BJ (cell line): ENCODE measurements around the gene ALOX5. TPM values are rescaled to one million over a fixed set of nuclear protein-coding genes. Genes with fewer than 3 reads are reported as not detected.

Source experiments
- CTCF ChIA-PET: fragments of 350-600 bp; formaldehyde crosslinking; extraction: SDS; loops from one replicate; lab custom pipeline; 2021; ENCODE audit warnings: antibody characterized with exemption, inconsistent platforms; lab: Yijun Ruan, JAX
- POLR2A ChIA-PET: fragments of 300-600 bp; sonication (Branson Sonifier 250); formaldehyde crosslinking; extraction: SDS; loops from one replicate; lab custom pipeline; 2021; ENCODE audit warnings: antibody characterized with exemption; lab: Charles Lee
- DNase-seq: peaks from one replicate; pipeline ENCODE4 v3.0.0-alpha.2; 2011; ENCODE audit warnings: low read depth
- H3K27me3 ChIP-seq: 2 replicates; pipeline ENCODE4 v1.6.0; 2011; ENCODE audit warnings: low read length; ENCODE audit not compliant: control insufficient read depth, insufficient read depth
- H3K36me3 ChIP-seq: 2 replicates; pipeline ENCODE4 v1.5.1; 2011; ENCODE audit warnings: low read length; ENCODE audit not compliant: control insufficient read depth, insufficient read depth
- H3K4me3 ChIP-seq: 2 replicates; pipeline ENCODE4 v1.5.1; 2011; ENCODE audit warnings: low read depth, mild to moderate bottlenecking, control low read depth, low read length
- polyA plus RNA-seq: library from polyadenylated mRNA; depleted of rRNA; stranded (reverse); fragments of >200 nt; gene quantifications from 2 replicates; pipeline ENCODE4 v1.2.3, GENCODE V29; 2011
- TF ChIP-seq, protein P1 (sequence below): IDR thresholded peaks from 2 replicates; pipeline ENCODE4 v1.5.1; 2011; ENCODE audit warnings: low read depth, mild to moderate bottlenecking, control low read depth, inconsistent platforms, low read length, moderate library complexity; ENCODE audit not compliant: insufficient read depth

Gene ALOX5
- polyA plus RNA-seq, 1 experiment: not detected

DNA sequence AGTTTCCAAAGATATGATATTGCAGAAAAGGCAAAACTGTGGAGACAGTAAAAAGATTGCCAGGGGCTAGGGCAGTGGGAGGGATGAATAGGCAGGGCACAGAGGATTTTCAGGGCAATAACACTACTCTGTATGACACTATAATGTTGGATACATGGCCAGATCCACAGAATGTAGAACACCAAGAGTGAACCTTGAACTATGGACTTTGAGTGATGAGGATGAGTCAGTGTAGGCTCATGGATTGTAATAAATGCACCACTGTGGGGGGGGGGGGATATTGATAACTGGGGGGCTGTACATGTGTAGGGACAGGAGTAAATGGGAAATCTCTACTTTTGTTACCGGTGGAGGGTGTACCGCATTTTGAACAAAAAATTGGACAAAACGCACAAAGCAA is 77.4 kb downstream of the ALOX5 start:
- no peaks in the 10 kb centered on the region for H3K27me3 ChIP-seq
- TF ChIP-seq, protein P1, sequence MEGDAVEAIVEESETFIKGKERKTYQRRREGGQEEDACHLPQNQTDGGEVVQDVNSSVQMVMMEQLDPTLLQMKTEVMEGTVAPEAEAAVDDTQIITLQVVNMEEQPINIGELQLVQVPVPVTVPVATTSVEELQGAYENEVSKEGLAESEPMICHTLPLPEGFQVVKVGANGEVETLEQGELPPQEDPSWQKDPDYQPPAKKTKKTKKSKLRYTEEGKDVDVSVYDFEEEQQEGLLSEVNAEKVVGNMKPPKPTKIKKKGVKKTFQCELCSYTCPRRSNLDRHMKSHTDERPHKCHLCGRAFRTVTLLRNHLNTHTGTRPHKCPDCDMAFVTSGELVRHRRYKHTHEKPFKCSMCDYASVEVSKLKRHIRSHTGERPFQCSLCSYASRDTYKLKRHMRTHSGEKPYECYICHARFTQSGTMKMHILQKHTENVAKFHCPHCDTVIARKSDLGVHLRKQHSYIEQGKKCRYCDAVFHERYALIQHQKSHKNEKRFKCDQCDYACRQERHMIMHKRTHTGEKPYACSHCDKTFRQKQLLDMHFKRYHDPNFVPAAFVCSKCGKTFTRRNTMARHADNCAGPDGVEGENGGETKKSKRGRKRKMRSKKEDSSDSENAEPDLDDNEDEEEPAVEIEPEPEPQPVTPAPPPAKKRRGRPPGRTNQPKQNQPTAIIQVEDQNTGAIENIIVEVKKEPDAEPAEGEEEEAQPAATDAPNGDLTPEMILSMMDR: no peak
- POLR2A ChIA-PET: no interaction called here
- H3K4me3 ChIP-seq: no peak overlapping the region
- CTCF ChIA-PET: interaction anchor here (1.3 kb wide), 1 partner anchor 11 kb away, joined by 3 read pairs; no protein-coding TSS in a partner anchor
- DNase-seq: no peak
- H3K36me3 ChIP-seq: no peaks in the 10 kb centered on the region; the same call in 1 of the 2 replicates

DNA sequence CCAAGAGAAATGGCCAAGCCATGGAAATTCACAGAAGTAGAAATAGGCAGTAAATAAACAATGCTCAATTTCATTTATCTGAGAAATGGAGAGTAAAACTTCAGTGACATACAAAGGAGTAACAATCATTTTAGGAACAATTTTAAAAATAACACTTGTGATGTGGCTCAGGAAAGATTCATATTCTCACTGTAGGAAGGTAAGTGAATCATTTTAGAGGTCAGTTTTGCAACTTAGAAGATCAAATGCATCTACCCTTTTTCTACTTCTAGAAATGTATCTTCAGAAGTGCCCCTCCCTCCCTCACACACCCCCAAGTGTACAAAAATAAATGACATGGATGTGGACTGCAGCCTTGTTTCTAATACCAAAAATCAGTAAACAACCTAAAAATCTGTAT is 78.3 kb downstream of the ALOX5 start:
- ChIA-PET POLR2A (no interaction called here), CTCF (interaction anchor here (1.2 kb wide), 1 partner anchor 13 kb away, joined by 4 read pairs; no protein-coding TSS in a partner anchor)
- H3K4me3 ChIP-seq: no peak overlapping the region
- H3K36me3 ChIP-seq: no peaks in the 10 kb centered on the region; the same call in none of the 2 replicates
- no peak for DNase-seq
- TF ChIP-seq, protein P1: no peak
- no peaks in the 10 kb centered on the region for H3K27me3 ChIP-seq

DNA sequence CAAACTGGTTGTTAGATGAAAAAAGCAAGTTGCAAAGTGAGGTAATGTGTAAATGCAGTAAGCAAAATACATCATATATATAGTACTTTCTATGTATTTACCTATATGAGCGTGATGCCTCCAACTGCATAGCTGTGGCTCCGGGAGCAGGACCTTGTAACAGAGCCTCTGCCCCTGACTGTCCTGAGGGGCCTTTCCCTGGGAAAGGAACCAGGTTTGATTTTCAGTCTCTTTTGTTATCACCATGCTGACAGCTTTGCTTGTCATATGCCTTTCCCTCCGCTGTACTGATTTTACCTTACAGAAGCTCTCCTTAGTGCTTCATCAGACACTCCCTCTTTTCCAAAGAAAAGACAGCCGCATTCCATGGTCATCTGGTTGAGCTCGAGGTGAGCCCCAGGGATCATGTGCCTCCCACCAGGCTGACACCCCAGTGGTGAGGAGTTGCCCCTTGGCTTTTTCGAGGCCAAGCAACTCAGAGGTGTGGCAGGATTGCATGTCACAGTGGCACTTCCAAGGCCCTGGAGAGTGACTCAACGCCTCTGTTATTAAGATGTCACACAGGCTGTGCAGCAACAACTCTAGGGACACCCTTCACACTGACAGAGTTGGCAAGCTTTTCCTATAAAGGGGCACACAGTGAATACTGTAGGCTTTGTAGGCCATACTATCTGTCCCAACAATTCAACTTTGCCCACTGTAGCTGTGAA is 78.9 kb downstream of the ALOX5 start:
- TF ChIP-seq, protein P1: no peak
- Histone ChIP-seq H3K36me3 (no peaks in the 10 kb centered on the region; the same call in none of the 2 replicates), H3K27me3 (no peaks in the 10 kb centered on the region), H3K4me3 (no peak overlapping the region)
- DNase-seq: no peak
- ChIA-PET CTCF (interaction anchor here (0.6 to 1.2 kb wide), 3 partner anchors 12 to 341 kb away, joined by 3 to 4 read pairs (median 4); no protein-coding TSS in a partner anchor), POLR2A (no interaction called here)

- no peak overlapping the region for H3K4me3 ChIP-seq
- no peaks in the 10 kb centered on the region for H3K27me3 ChIP-seq
- ChIA-PET CTCF (interaction anchor here (0.6 to 2.4 kb wide), 3 partner anchors 11 to 340 kb away, joined by 3 to 7 read pairs (median 4); no protein-coding TSS in a partner anchor), POLR2A (no interaction called here)
- no peaks in the 10 kb centered on the region; the same call in none of the 2 replicates for H3K36me3 ChIP-seq
- no peak for DNase-seq
- TF ChIP-seq, protein P1: no peak
Measured at GRCh38 chr10:45453639-45454255, 79.7 kb downstream of the ALOX5 start.

DNA sequence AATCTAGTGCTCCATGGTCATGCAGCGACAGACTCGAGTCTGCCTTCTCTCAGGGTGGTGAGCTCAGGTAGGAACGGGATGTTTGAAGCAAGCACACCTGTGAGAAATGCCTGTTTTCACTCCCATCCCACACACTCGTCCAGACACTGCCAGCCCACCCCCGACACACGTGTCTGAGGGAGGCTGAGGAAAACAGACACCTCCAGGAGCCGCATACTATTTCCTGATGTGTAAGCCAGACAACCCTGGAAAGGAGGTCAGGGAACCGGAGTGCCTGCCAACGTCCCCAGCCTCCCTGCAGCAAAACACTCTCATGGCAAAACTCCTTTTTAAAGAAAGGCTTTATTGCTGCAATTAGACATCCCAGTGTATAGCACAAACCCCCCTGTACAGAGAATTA is 80.2 kb downstream of the ALOX5 start:
- H3K4me3 ChIP-seq: no peak overlapping the region
- H3K27me3 ChIP-seq: no peaks in the 10 kb centered on the region
- CTCF ChIA-PET: interaction anchor here (2.4 kb wide), 1 partner anchor 11 kb away, joined by 7 read pairs; no protein-coding TSS in a partner anchor
- POLR2A ChIA-PET: no interaction called here
- DNase-seq: no peak
- no peaks in the 10 kb centered on the region; the same call in none of the 2 replicates for H3K36me3 ChIP-seq
- TF ChIP-seq, protein P1: no peak
